ENCODE data around the gene NT5C. TPM values are rescaled to one million over a fixed set of nuclear protein-coding genes. Genes with fewer than 3 reads are reported as not detected.
"Not testable (repeated sequence)": the region's sequence is repeated elsewhere in the genome, so short reads cannot be mapped to it uniquely, and the experiment has no call there.

NT5C gene
- total RNA-seq, 1 donor from 2014 or later: 41.5 TPM

DNA sequence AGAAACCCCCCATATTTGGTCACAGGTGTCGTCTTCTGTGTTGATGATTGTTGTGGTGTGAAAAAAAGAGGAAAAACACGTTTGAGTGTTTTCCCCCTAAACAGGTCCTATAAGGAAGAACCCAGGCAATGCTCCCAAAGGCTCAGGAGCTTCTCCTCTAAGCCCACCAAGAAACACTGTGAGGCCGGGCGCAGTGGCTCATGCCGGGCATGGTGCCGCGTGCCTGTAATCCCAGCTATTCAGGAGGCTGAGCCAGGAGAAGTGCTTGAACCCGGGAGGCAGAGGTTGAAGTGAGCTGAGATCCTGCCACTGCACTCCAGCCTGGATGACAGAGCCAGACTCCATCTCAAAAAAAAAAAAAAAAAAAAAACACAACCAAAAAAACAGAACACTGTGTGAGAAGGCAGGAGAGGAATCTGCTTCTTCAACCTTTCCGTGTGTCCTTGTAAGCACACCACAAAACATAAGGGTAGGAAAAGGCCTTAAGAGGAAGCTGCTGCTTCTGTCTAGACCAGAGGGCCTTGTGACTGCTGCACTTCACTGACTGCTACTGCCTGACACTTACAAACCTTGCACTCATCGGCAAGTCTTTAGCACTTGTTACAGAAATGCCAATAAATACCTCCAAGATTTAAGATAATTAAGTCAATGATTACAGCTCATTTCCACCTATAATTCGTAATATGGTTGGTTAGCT, 13.4 kb upstream of the NT5C start:
- DNase-seq (ENCODE audit: extremely low read depth, low read depth, low spot score): no peak

DNA sequence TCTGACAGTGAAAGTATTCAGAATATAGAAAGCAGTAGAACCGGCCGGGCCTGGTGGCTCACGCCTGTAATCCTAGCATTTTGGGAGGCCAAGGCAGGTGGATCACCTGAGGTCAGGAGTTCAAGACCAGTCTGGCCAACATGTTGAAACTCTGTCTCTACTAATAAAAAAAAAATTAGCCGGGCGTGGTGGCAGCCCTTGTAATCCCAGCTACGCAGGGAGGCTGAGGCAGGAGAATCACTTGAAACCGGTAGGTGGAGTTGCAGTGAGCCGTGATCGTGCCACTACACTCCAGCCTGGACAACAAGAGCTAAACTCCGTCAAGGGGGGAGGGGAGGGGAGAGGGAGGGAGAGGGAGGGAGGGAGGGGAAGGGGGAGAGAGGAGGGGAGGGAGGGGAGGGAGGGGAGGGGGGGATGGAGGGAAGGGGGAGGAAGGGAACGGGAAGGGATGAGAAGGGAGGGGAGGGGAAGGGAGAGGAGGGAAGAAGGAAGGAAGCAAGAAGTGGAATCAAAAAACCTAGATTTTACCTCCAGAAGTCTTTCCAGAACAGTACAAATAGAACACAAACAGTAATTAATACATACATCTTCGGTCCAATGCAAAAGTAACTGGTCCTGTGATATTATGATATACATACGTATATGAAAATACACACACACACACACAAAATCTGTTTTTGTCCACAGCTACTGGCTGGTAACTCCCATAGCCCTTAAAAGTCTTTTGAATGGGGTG, 10.9 kb upstream of the NT5C start:
- no peak for DNase-seq (ENCODE audit: extremely low read depth, low read depth, low spot score)

DNA sequence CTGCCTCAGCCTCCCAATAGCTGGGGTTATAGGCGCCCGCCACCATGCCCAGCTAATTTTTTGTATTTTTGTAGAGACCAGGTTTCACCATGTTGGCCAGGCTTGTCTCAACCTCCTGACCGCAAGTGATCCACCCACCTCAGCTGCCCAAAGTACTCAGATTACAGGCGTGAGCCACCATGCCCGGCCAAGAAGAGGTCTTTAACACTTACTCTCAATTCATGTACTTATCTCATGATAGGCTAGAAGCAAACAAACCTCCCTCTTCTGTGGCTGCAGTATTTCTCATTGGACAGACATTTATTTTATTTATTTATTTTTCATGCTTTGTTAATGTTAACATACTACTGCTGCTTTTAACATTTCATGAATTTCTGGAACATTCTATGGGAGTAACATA, 7.0 kb upstream of the NT5C start:
- DNase-seq (ENCODE audit: extremely low read depth, low read depth, low spot score): no peak

DNA sequence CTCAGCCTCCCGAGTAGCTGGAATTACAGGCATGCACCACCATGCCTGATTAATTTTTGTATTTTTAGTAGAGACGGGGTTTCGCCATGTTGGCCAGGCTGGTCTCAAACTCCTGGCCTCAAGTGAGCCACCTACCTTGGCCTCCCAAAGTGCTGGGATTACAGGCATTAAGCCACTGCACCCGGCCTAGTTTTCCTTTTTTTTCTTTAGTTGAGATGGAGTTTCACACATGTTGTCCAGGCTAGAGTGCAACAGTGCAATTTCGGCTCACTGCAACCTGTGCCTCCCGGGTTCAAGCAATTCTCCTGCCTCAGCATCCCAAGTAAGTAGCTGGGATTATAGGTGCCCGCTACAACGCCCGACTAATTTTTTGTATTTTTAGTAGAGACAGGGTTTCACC, 6.2 kb upstream of the NT5C start:
- not testable (repeated sequence) for DNase-seq (ENCODE audit: extremely low read depth, low read depth, low spot score)

DNA sequence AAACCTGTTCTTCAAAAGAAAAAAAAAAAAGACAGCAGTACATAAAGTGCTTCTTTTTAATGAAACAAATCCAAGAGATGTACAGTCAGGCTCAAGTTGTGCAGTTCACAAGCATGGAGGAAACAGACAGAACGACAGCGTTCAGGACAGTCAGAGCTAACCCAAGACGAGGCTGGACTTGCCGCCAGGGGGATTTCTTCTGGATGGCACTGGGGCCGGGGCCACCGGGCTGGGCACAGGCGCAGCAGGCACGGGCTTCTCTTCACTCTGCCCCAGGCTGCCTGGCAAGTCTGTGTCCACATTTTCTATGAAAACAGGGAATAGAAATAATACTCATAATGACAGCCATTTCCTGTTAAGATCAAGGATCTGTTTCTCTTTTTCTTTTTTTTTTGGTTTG, 4.4 kb upstream of the NT5C start:
- no peak for DNase-seq (ENCODE audit: extremely low read depth, low read depth, low spot score)

DNA sequence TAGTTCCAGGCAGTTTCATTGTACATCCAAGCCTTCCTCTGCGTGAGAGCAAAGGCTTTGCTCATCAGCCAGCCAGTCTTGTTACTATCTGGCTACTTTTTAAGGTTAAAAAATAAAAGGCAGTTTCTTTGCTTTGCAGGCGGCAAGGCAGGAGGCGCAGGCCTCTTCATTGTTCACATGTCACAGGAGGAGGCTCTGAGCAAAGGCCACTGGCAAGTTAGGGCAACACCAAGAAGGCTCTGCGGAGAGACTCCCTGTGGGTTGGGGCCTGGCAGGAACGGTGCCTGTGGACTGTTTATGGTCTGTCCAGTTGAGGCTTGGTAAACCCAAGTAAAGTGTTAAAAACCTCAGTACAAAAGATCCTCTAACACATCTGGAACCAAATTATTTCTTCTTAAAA, 3.9 kb upstream of the NT5C start:
- DNase-seq (ENCODE audit: extremely low read depth, low read depth, low spot score): no peak

DNA sequence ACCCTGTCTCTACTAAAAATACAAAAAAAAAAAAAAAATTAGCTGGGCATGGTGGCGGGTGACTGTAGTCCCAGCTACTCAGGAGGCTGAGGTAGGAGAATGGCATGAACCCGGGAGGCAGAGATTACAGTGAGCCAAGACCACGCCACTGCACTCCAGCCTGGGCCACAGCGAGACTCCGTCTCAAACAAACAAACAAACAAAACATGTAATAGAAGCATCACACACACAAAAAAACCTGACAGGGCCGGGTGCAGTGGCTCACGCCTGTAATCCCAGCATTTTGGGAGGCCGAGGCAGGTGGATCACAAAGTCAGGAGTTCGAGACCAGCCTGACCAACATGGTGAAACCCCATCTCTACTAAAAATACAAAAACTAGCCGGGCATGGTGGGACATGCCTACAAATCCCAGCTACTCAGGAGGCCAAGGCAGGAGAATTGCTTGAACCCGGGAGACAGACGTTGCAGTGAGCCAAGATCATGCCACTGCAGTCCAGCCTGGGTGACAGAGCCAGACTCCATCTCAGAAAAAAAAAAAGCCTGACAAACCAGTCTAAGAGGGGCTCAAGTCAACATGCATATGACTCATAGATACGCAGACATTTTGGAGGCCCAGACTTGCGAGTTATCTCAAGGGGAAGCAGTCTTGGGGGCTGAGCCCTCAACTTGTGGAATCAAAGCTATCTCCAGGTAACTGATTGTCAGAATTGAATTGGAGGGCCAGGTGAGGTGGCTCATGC, 2.2 kb upstream of the NT5C start:
- DNase-seq (ENCODE audit: extremely low read depth, low read depth, low spot score): not testable (repeated sequence)

DNA sequence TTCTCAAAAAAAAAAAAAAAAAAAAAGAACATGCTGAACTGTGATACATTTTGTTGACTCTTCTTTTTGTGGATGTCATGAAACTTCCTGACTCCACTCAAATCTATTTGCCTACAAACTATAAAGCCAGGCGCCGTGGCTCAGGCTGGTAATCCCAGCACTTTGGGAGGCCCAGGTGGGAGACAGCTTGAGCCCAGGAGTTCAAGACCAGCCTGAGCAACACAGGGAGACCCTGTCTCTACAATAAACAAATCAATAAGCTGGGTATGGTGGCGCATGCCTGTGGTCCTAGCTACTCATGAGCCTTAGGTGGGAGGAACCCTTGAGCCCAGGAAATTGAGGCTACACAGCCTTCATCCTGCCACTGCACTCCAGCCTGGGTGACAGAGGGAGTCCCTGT, 1.5 kb upstream of the NT5C start:
- no peak for DNase-seq (ENCODE audit: extremely low read depth, low read depth, low spot score)

DNA sequence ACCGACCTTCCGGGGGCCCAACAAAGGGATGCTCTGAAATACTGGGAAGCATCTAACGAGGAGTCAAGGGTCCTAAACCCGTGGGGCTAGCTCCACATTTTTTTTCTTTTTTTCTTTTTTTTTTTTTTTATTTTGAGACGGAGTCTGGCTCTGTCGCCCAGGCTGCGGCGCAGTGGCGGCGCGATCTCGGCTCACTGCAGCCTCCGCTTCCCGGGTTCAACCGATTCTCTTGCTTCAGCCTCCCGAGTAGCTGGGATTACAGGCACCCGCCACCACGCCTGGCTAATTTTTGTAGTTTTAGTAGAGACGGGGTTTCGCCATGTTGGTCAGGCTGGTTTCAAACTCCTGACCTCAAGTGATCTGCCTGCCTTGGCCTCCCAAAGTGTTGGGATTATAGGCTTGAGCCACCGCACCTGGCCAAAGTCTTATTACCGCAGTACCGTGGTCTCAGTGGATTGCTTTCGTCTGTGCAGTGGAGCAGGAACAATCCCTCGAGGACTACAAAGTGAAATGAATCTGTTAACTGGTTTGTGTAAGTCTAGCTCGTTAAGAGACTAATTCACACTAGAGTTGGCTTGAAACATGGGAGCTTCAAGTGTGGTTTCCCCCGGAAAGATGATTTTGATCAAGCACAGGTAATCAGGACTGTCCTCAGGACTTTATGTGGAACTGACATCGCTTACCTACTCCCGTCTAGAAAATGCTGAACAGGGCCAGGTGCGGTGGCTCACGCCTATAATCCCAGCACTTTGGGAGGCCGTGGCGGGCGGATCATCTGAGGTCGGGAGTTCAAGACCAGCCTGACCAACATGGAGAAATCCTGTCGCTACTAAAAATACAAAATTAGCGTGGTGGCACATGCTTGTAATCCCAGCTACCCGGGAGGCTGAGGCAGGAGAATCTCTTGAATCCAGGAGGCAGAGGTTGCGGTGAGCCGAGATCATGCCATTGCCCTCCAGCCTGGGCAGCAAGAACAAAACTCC, 767 bp upstream of the NT5C start:
- DNase-seq (ENCODE audit: extremely low read depth, low read depth, low spot score): not testable (repeated sequence)

DNA sequence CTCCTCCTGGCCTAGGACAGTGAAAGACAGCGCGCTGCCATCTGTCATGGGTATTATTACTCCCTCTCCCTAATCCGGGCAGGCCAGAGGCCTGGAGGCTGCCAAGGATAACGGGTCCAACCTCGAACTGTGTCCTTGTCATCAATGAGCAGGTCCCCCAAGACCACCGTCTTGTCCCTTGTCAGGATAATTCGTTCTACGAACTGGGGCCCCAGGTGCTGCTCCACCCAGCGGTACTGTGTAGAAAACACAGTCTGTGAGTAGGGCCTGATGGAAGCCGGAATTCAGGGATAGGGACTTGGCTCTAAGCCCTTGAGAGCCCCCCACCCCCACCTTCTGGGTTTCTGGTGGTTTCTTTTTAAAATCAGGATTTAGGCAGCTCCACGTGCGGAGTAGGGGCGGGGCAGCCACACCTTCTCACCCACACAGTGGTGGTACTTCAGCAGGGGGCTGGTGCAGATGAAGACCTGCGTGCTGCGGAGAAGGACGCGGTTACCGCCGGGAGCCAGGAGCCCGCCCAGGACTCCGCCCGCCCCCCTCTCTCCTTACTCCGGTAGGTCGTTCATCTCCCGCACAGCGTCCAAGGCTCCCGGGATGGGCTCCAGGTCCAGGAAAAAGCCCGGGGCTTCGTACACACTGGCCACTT, 787 bp downstream of the NT5C start:
- no peak for DNase-seq (ENCODE audit: extremely low read depth, low read depth, low spot score)

DNA sequence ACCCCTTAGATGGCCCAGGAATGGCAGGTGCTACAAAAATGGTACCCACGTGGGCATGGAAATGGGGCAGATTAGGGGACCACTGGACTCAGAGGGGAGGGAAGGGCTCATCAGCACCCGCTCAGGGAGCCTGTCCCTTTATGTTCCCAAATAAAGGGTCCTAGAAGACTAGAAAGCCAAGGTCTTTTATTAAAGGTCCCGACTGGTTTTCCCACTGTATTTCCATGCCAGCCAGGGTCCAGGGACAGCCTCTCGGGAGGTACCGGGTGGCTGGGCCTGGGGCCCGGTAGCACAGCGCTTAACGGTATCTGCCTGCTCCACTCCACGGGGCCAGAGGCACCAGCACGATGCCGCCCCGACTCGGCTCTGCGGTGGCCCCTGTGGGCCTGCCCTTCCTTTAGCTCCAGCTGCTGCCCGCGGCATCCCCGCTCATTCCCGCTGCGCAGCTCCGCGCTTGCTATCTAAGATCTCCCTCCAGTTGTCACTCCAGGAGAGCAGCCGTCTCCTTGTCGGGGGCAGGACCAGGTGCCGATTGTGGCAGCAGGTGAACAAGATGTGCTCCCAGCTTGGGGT, 1.4 kb downstream of the NT5C start:
- DNase-seq (ENCODE audit: extremely low read depth, low read depth, low spot score): no peak

DNA sequence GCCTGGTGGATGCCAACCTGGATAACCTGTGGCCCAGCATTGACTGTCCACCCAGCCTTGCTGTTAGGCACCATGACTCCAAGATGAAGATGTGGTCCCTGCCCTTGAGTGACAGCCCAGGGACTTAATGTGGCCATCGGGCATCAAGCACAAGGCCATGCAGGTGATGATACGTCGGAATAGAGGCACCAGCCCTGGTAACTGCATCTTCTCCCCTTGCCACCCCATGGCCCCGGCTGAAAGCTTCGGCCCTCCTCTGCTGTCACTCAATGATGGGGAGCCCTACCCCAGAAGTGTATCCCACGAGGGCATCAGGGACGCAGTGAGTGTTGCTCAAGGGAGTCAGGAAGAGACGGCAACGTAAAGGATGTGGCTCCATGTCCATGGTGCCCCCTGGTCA, 2.0 kb downstream of the NT5C start:
- DNase-seq (ENCODE audit: extremely low read depth, low read depth, low spot score): no peak

DNA sequence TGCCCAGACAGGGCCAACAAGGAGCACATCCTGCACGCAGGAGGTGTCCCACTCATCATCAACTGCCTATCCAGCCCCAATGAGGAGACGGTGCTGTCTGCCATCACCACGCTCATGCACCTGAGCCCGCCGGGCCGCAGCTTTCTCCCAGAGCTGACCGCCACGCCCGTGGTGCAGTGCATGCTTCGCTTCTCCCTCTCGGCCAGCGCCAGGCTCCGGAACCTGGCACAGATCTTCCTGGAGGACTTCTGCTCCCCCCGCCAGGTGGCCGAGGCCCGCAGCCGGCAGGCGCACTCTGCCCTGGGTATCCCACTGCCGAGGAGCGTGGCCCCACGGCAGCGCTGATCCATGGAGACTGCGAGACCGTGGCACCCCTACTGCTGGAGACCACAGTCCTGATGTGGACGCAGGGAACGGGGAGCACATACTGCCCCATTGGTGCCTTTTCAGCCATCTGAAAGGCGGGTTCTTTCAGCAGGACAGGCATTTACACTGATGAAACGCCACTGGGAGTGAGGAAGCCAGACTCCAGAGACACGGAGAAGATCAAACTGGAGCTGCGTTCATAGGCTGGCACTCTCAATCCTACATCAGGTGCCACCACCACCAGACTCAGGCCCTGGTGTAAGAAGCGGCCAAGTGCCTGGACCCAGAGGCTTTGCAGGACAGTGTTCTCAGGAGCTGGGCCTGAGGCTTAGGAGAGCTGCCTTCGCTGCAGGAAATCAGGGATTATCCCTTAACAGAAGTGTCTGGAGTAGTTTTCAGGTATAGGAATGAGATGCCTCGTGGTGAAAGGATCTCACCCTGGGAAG, 2.6 kb downstream of the NT5C start:
- no peak for DNase-seq (ENCODE audit: extremely low read depth, low read depth, low spot score)

DNA sequence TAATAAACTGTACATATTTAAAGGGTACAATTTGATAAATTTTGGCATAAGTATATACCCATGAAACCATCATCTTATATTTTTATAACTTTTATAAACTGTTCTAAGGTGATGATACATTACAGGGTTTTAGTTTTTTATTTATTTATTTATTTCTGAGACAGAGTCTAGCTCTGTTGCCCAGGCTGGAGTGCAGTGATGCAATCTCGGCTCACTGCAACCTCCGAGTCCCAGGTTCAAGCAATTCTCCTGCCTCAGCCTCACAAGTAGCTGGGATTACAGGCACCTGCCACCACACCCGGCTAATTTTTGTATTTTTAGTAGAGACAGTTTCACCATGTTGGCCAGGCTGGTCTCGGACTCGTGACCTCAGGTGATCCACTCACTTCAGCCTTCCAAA, 3.6 kb downstream of the NT5C start:
- DNase-seq (ENCODE audit: extremely low read depth, low read depth, low spot score): not testable (repeated sequence)

DNA sequence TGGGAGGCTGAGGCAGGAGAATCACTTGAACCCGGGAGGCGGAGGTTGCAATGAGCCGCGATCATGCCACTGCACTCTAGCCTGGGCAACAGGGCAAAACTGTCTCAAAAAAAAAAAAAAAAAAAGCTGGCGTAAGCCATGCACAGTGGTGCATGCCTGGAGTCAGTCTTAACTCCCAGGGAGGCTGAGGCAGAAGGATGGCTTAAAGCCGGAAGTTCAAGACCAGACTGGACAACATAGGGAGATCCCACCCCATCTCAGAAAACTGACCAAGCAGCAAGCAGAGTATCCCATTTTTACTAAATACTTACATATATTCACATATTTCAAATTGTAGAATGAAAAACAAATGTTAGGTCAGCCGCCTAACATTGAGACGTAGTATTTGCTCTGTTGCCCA, 4.6 kb downstream of the NT5C start:
- DNase-seq (ENCODE audit: extremely low read depth, low read depth, low spot score): no peak

DNA sequence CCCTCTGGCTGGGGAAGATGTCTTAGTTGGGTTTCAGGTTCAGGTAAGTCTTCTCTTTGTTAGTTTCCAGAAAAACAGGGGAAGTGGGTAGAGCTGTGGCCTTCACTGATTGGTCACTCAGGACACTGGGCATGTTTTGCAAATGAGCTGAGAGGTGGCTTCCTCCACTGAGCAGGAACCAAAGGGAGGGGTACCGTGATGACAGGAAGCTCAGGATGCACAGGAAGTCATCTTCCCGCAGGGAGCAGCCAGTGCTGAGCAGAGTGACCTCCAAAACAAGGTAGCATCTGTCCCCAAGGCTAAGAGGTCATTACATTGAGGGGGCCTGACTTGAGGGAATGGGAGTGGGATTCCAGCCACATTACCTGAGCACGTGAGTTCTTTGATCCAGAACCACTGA, 5.6 kb downstream of the NT5C start:
- DNase-seq (ENCODE audit: extremely low read depth, low read depth, low spot score): no peak

DNA sequence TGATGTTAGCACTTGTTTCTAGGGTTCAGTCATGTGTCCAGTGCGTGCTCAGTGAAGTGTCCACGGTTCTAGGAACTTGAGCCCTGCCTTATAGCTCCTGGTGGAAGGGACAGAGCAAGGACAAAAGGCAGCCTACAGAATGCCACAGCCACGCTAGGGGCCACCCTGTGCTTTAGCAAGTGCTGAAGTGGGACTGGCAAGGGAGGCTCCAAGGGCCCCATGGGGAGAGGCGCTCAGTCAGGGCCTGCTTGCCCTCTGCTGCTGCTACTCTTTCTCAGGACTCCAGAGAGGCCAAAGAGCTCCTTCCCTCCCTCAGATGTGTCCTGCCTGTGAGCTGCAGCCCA, 6.8 kb downstream of the NT5C start:
- DNase-seq (ENCODE audit: extremely low read depth, low read depth, low spot score): no peak

DNA sequence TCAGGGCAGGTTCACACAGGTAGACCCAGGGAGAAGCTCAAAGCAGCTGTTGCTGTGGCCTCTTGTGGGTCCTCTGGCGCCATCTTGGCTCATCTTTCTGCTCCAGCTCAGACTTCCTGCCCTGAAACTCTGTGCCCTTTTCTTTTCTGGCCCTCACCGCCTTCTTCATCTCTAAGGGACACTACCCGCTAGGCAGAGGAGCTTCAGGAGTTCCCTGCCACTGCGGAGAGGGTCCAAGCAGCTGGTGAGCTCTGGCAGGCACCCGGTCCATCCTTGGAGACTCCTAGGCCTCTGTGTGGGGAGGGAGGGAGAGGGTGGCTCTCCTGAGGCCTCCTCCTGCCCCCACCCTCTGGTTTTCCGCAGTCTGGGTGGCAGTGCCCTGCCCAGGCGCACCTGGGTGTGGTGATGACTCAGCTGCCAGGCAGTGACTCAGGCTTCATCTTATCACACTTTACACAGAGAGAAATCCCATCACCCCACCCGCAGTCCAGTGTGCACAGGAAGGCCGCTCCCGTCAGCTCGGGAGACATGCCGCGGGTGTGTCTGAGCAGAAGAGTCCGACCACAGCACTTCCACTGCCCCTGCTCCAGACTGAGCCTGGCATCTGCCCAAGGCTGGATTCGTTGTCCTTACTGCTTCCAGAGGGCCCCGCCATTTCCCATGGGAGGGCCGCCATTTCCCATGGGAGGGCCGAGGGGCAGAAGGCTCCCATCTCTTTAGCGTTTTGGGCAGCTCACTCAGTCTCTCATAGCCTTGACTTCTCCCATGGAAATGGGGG, 7.3 kb downstream of the NT5C start:
- DNase-seq (ENCODE audit: extremely low read depth, low read depth, low spot score): peak; percentile 39
